Transverse colon (tissue), 4 donors: ENCODE measurements around the gene ANXA2R. TPM values are rescaled to one million over a fixed set of nuclear protein-coding genes. Genes with fewer than 3 reads are reported as not detected.
"Not testable (repeated sequence)": the region's sequence is repeated elsewhere in the genome, so short reads cannot be mapped to it uniquely, and the experiment has no call there.

Experiments used
- DNase-seq: peaks from one replicate; pipeline ENCODE4 v3.0.0-alpha.2; 2019
- H3K27ac ChIP-seq, 4 donors: fragments of 200-600 bp; sonication (generic); 2 replicates each; pipeline ENCODE4 v1.5.1; 2016 to 2018; ENCODE audit warnings: inconsistent platforms in 4 of 4
- H3K27me3 ChIP-seq: fragments of 200-600 bp; sonication (generic); 2 replicates; pipeline ENCODE4 v1.5.1; 2017; ENCODE audit warnings: inconsistent platforms
- H3K36me3 ChIP-seq, 4 donors: fragments of 200-600 bp; sonication (generic); 2 replicates each; pipeline ENCODE4 v1.5.1; 2017 to 2019; ENCODE audit warnings: inconsistent platforms in 4 of 4
- H3K4me1 ChIP-seq, 4 donors: fragments of 200-600 bp; sonication (generic); 2 replicates each; pipeline ENCODE4 v1.5.1; 2017 to 2020; ENCODE audit warnings: inconsistent platforms in 4 of 4
- H3K4me3 ChIP-seq, 4 donors: fragments of 200-600 bp; sonication (generic); 1 replicate in 1 of 4; 2 replicates in 3 of 4; pipeline versions ENCODE4 v1.5.1 to v1.6.1; 2017 to 2019; ENCODE audit warnings: inconsistent platforms in 4 of 4
- H3K9me3 ChIP-seq, 2 donors: fragments of 200-600 bp; sonication (generic); 2 replicates each; pipeline ENCODE4 v1.5.1; 2017 to 2019; ENCODE audit warnings: inconsistent platforms in 2 of 2
- CTCF ChIP-seq, 5 experiments: fragments of 200-600 bp in 3 of 5; fragments of 450-650 bp in 2 of 5; sonication (generic) in 3 of 5; IDR thresholded peaks; 1 replicate in 2 of 5; 2 replicates in 3 of 5; pipeline ENCODE4 v1.5.1; 2016 to 2017; ENCODE audit warnings: antibody characterized with exemption in 5 of 5, inconsistent platforms in 3 of 5, mild to moderate bottlenecking in 2 of 5, moderate library complexity in 1 of 5
- EP300 ChIP-seq: sonication (generic); formaldehyde crosslinking; IDR thresholded peaks from one replicate; pipeline ENCODE4 v1.6.1; 2017; ENCODE audit warnings: antibody characterized with exemption, low read depth
- POLR2A ChIP-seq: fragments of 450-650 bp; IDR thresholded peaks from one replicate; pipeline ENCODE4 v1.6.1; 2016; ENCODE audit warnings: antibody characterized with exemption, mild to moderate bottlenecking, moderate library complexity
- POLR2AphosphoS5 ChIP-seq, 3 donors: sonication (generic); formaldehyde crosslinking; IDR thresholded peaks; one replicate each; pipeline ENCODE4 v1.6.1; 2016; ENCODE audit warnings: antibody characterized with exemption in 3 of 3
- WGBS, 2 donors: methylation state at CpG; one replicate each; pipeline ENCODE4 v1.1.5; 2018; ENCODE audit warnings: low coverage in 1 of 2; 5-methylcytosine and 5-hydroxymethylcytosine counted together
- in situ Hi-C, 4 donors: fragments of 200-750 bp; cut with MboI; loops; one replicate each; pipeline versions ENCODE4 v1.15.0 to v1.15.1; 2017; ENCODE audit warnings: low sequenced_read_pairs in 3 of 4, low pct_ligation_motif_present in 1 of 4, low pct_unique_long_range_greater_than_20kb in 1 of 4
- intact Hi-C: fragments of 100-400 bp; cut with DNase I; formaldehyde crosslinking; loops from one replicate; pipeline ENCODE4 v1.15.1; 2023; ENCODE audit warnings: low total_unique reads
- total RNA-seq, 4 donors: library from RNA; depleted of rRNA; stranded (reverse); fragments of >200 nt; gene quantifications; one replicate each; pipeline ENCODE4 v1.1.0, GENCODE V29; 2016

Gene ANXA2R, protein sequence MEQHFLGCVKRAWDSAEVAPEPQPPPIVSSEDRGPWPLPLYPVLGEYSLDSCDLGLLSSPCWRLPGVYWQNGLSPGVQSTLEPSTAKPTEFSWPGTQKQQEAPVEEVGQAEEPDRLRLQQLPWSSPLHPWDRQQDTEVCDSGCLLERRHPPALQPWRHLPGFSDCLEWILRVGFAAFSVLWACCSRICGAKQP
- 1 to 10 TPM in 2 of 4 donors, under 1 TPM in 2; 0.75 to 4.4 (median 2.0) TPM for total RNA-seq

GRCh38 chr5:43040287-43041098, at the start of gene ANXA2R:
TSS of gene ANXA2R (minus strand) at chr5:43040319. CDS start at chr5:43040046, 273 bp downstream.
- intact Hi-C loops (no loop called here), in situ Hi-C loops (loop anchor here in 2 of 4 donors (10.0 kb wide), 2 partner anchors 46 to 136 kb away; no protein-coding TSS in a partner anchor)
- TF ChIP-seq POLR2A: peak; percentile 51
- TF ChIP-seq CTCF (IDR thresholded peaks at IDR 0.05): peak; percentile 80 to 90 (median 89)
- peak; percentile 45 to 81 (median 64) for TF ChIP-seq POLR2AphosphoS5 (IDR thresholded peaks at IDR 0.05)
- no peak for TF ChIP-seq EP300
- peak; percentile 94 for DNase-seq
- peak within 1 kb of the TSS; percentile 52 to 79 (median 64) for H3K4me3 ChIP-seq
- peaks cover 0 to 57% (median 24%) of the 10 kb centered on the region in 4 donors for H3K4me1 ChIP-seq
- no peaks in the 10 kb centered on the region for H3K36me3 ChIP-seq
- no peaks in the 10 kb centered on the region for H3K9me3 ChIP-seq
- H3K27ac ChIP-seq: peak within 1 kb of the TSS; percentile 91 to 98 (median 94)
- H3K27me3 ChIP-seq: peaks cover 75% of the 10 kb centered on the region
- 0 to 3% methylated on average over 13 to 47 of the region's 47 CpGs for WGBS, 2 donors

DNA sequence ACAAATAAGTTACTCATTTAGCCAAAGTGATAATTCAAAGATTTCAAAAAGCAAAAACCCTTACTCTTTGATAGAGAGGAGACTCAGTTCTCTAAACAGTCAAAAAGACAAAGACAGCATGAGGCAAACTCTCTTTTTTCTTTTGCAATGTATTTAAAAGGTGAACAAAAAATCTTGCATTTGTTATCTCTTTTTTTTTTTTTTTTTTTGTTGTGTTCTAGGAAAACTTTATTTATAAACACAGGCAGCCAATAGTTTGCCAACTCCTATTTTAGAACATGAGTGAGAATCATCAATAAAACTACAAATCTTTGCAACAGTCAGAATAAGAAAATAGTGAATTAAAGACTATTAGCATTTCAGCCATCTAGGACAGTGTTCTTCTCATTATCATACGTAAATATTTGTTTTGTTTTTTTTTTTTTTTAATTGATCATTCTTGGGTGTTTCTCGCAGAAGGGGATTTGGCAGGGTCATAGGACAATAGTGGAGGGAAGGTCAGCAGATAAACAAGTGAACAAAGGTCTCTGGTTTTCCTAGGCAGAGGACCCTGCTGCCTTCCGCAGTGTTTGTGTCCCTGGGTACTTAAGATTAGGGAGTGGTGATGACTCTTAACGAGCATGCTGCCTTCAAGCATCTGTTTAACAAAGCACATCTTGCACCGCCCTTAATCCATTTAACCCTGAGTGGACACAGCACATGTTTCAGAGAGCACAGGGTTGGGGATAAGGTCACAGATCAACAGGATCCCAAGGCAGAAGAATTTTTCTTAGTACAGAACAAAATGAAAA, 46.2 kb upstream of the ANXA2R start:
- H3K4me3 ChIP-seq, in situ Hi-C loops, H3K36me3 ChIP-seq, H3K9me3 ChIP-seq, H3K27me3 ChIP-seq, H3K4me1 ChIP-seq, H3K27ac ChIP-seq, intact Hi-C loops, DNase-seq: not testable (repeated sequence)
- WGBS, 2 donors: 95% methylated on average over 2 of the region's 5 CpGs; no CpG with 5 or more reads in 1 of the 2 donors

- intact Hi-C loops: no loop called here
- no peak overlapping the region for H3K27ac ChIP-seq
- 99 to 100% methylated on average over 3 to 5 of the region's 5 CpGs for WGBS, 2 donors
These were observed 45.3 kb upstream of the ANXA2R start for GRCh38 chr5:43085453-43085852.

DNA sequence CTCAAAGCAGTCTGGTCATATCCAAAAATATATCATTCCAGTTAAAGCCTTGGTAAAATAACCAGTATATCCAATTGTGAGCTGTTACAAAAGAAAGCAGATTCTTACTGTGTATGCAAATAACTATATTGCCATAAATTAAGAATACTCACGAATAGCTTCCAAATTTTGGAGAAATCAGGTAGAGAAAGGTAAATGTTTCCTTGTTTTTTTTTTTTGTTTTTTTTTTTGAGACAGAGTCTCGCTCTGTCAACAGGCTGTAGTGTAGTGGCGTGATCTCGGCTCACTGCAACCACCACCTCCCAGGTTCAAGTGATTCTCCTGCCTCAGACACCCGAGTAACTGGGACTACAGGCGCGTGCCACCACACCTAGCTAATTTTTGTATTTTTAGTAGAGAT, 44.3 kb upstream of the ANXA2R start:
- DNase-seq, H3K4me3 ChIP-seq, in situ Hi-C loops, intact Hi-C loops, H3K27me3 ChIP-seq, H3K27ac ChIP-seq, H3K9me3 ChIP-seq, H3K4me1 ChIP-seq: not testable (repeated sequence)
- WGBS, 2 donors: 93 to 95% methylated on average over 2 to 7 of the region's 7 CpGs
- peaks cover 0 to 10% (median 0%) of the 10 kb centered on the region in 4 donors for H3K36me3 ChIP-seq

More at GRCh38 chr5:43085453-43085852, 45.3 kb upstream of the ANXA2R start:
- Histone ChIP-seq H3K4me1 (no peaks in the 10 kb centered on the region), H3K36me3 (peaks cover 0 to 3% (median 0%) of the 10 kb centered on the region in 4 donors), H3K4me3 (no peak overlapping the region), H3K9me3 (no peaks in the 10 kb centered on the region), H3K27me3 (no peaks in the 10 kb centered on the region)
- no peak for DNase-seq
- in situ Hi-C loops: no loop called here
- TF ChIP-seq POLR2A: no peak
- TF ChIP-seq CTCF (IDR thresholded peaks at IDR 0.05): no peak
- TF ChIP-seq POLR2AphosphoS5 (IDR thresholded peaks at IDR 0.05): no peak
- no peak for TF ChIP-seq EP300

- H3K27me3 ChIP-seq, in situ Hi-C loops, H3K27ac ChIP-seq, H3K4me1 ChIP-seq, intact Hi-C loops, H3K9me3 ChIP-seq, H3K4me3 ChIP-seq, DNase-seq: not testable (repeated sequence)
- peaks cover 0 to 10% (median 0%) of the 10 kb centered on the region in 4 donors for H3K36me3 ChIP-seq
- WGBS, 2 donors: 89 to 94% methylated on average over 2 of the region's 2 CpGs
These were observed 41.2 kb upstream of the ANXA2R start for GRCh38 chr5:43081345-43081744.
